ENCODE data around the gene MNAT1.

Gene MNAT1

DNA sequence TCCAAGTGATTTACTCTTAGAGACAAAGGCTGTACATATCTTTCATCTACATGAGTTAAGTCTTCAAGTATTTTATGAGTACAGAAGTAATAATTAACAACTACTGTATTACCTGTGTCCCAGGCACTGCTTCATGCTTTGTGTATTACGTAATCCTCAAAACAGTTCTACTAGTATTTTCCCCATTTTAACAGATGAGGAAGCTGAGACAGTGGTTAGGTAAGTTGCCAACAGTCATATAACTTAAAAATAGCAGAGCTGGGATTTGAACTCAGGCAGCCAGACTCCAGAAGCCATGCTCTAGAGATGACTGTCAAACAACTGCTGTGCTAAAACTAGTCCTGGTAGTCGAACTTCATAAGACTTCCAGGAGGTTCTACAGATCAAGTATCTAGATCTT, 235.6 kb downstream of the MNAT1 start:
- no peaks in the 10 kb centered on the region for H3K9me3 ChIP-seq (ENCODE audit: insufficient read depth, low read depth, low read length)
- H3K27me3 ChIP-seq (ENCODE audit: insufficient read depth, low read length): no peaks in the 10 kb centered on the region
- H3K4me3 ChIP-seq (ENCODE audit: low read length): no peak overlapping the region
- H3K27ac ChIP-seq (ENCODE audit: low read depth, low read length): no peak overlapping the region
- 95% methylated on average over 2 of the region's 2 CpGs for WGBS
- H3K36me3 ChIP-seq (ENCODE audit: insufficient read depth, low read length): peaks cover 18% of the 10 kb centered on the region
- H3K4me1 ChIP-seq (ENCODE audit: insufficient read depth, low read length): no peaks in the 10 kb centered on the region
- no peak overlapping the region for H3K9ac ChIP-seq (ENCODE audit: low read depth, low read length)

DNA sequence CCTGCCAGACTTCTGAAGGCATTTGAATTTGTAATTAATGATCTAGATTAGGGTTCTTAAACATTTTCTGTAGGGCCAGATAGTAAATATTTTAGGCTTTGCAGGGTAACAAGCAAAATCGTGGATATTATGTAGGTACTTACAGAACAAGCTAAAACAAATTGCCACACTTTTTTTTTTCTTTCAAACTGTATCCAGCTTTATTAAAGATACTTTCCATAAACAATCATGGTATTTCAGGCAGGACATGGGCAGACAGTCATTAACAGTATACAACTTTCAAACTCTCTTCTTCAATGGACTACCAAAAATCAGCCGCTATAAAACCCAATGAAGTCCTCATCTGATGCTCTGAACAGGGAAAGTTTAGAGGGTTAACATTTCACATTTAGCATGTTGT, 236.7 kb downstream of the MNAT1 start:
- Histone ChIP-seq H3K27ac (ENCODE audit: low read depth, low read length) (no peak overlapping the region), H3K36me3 (ENCODE audit: insufficient read depth, low read length) (peaks cover 29% of the 10 kb centered on the region), H3K4me1 (ENCODE audit: insufficient read depth, low read length) (no peaks in the 10 kb centered on the region), H3K9me3 (ENCODE audit: insufficient read depth, low read depth, low read length) (no peaks in the 10 kb centered on the region), H3K27me3 (ENCODE audit: insufficient read depth, low read length) (no peaks in the 10 kb centered on the region), H3K9ac (ENCODE audit: low read depth, low read length) (no peak overlapping the region), H3K4me3 (ENCODE audit: low read length) (no peak overlapping the region)
- WGBS: 42% methylated on average over 2 of the region's 2 CpGs

DNA sequence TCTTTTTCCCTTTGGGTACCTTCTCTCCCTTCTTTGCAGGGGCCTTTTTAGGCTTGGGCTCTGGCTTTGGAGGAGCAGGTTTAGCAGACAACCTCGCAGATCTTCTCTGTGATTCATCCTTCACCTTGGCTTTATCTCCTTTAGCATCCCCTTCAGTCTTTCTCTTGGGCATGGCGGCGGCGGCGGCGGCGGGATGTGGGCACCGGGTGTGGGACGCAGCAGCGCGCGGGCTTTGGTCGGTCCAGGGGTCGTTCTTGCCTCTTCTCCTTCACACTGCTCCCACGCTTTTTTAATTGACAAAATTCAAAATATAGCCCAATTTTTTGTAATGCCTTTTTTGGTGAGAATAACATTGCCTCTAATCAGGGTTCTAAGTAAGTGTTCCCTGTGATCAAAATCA, 237.7 kb downstream of the MNAT1 start:
- H3K36me3 ChIP-seq (ENCODE audit: insufficient read depth, low read length): peaks cover 39% of the 10 kb centered on the region
- no peak overlapping the region for H3K9ac ChIP-seq (ENCODE audit: low read depth, low read length)
- no peak overlapping the region for H3K4me3 ChIP-seq (ENCODE audit: low read length)
- H3K4me1 ChIP-seq (ENCODE audit: insufficient read depth, low read length): no peaks in the 10 kb centered on the region
- no peak overlapping the region for H3K27ac ChIP-seq (ENCODE audit: low read depth, low read length)
- WGBS: 97% methylated on average over 14 of the region's 15 CpGs
- no peaks in the 10 kb centered on the region for H3K27me3 ChIP-seq (ENCODE audit: insufficient read depth, low read length)
- H3K9me3 ChIP-seq (ENCODE audit: insufficient read depth, low read depth, low read length): no peaks in the 10 kb centered on the region

DNA sequence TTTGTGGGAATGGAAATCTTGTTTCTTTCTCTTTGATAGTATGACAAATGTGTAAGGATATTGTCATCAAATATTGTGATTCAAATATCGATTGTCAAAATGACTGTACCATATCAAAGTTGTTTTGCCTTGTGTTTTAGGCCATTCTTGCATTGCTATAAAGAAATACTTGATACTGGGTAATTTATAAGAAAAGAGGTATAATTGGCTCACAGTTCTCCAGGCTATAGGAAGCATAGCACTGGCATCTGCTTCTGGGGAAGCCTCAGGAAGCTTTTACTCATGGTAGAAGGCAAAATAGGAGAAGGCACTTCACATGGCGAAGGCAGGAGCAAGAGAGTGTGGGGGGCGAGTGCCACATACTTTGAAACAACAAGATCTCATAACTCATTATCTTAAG, 238.5 kb downstream of the MNAT1 start:
- H3K27ac ChIP-seq (ENCODE audit: low read depth, low read length): no peak overlapping the region
- no peaks in the 10 kb centered on the region for H3K9me3 ChIP-seq (ENCODE audit: insufficient read depth, low read depth, low read length)
- 92% methylated on average over 3 of the region's 3 CpGs for WGBS
- peaks cover 45% of the 10 kb centered on the region for H3K36me3 ChIP-seq (ENCODE audit: insufficient read depth, low read length)
- H3K9ac ChIP-seq (ENCODE audit: low read depth, low read length): no peak overlapping the region
- H3K27me3 ChIP-seq (ENCODE audit: insufficient read depth, low read length): no peaks in the 10 kb centered on the region
- 0 out of 2 replicates have a peak, but pooled peaks cover under 1% of the 10 kb centered on the region for H3K4me1 ChIP-seq (ENCODE audit: insufficient read depth, low read length)
- H3K4me3 ChIP-seq (ENCODE audit: low read length): no peak overlapping the region

DNA sequence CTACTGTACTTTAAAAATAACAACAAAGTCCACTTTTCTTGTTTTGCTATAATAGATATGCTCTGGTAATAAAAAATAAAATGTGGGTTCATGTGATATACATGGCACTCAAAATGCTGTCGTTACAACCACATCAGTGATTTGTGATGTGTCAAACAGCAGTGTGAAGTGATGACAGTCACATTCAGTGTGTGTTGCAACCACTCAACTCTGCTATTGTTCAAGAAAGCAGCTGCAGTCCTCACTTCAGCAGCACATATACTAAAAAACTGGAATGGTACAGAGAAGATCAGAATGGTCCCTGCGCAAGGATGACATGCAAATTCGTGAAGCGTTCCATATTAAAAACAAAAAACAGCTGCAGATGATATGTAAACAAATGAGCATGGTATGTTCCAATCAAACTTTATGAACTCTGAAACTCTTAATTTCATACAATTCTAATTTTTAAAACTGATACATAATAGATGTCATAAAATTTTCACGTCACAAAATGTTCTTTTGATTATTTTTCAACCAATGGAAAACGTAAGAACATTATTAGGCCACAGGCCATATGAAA, 239.6 kb downstream of the MNAT1 start:
- H3K27me3 ChIP-seq (ENCODE audit: insufficient read depth, low read length): no peaks in the 10 kb centered on the region
- no peak overlapping the region for H3K4me3 ChIP-seq (ENCODE audit: low read length)
- WGBS: 97% methylated on average over 6 of the region's 6 CpGs
- H3K9ac ChIP-seq (ENCODE audit: low read depth, low read length): no peak overlapping the region
- H3K27ac ChIP-seq (ENCODE audit: low read depth, low read length): no peak overlapping the region
- 0 out of 2 replicates have a peak, but pooled peaks cover 3% of the 10 kb centered on the region for H3K4me1 ChIP-seq (ENCODE audit: insufficient read depth, low read length)
- peaks cover 56% of the 10 kb centered on the region for H3K36me3 ChIP-seq (ENCODE audit: insufficient read depth, low read length)
- H3K9me3 ChIP-seq (ENCODE audit: insufficient read depth, low read depth, low read length): no peaks in the 10 kb centered on the region

DNA sequence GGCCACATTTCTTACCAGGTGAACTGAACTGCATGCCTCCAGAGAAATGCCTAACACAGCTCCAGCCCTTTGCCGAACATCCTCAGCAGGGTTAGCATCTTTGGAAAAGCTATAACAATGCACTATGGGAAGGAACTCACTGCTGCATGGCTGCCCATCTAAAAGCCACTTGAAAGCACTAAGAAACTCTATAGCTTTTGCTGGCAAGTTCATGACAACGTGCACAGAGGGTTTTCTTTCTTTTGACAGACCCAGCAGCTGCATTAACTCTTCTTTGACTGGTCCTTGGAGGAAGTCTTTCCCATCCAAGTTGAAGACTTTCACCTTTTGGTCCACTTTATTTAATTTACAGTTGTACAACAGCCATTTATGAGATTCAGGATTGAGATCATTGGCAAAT, 241.0 kb downstream of the MNAT1 start:
- 85% methylated on average over 2 of the region's 2 CpGs for WGBS
- Histone ChIP-seq H3K4me3 (ENCODE audit: low read length) (no peak overlapping the region), H3K9me3 (ENCODE audit: insufficient read depth, low read depth, low read length) (no peaks in the 10 kb centered on the region), H3K36me3 (ENCODE audit: insufficient read depth, low read length) (peaks cover 60% of the 10 kb centered on the region), H3K27me3 (ENCODE audit: insufficient read depth, low read length) (no peaks in the 10 kb centered on the region), H3K4me1 (ENCODE audit: insufficient read depth, low read length) (peaks cover 7% of the 10 kb centered on the region; the same call in 1 of the 2 replicates), H3K27ac (ENCODE audit: low read depth, low read length) (no peak overlapping the region), H3K9ac (ENCODE audit: low read depth, low read length) (no peak overlapping the region)

DNA sequence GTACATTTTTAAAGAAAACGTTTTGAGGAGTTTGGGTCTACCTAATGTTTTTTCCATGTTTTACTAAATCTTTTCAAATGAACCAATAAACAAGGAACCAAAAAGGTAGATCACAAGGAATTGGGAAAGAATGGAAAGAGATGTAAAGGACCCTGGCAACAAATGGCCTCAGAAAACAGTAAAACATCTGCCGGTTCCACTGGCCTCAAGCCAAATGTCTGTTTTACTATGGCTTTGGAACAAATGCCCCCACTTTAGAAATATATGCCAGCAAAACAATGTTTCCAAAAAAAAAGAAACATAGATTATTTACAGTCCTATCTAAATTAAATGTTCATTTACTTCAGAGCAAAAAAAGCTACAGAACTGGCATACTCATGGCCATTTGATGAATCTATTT, 243.3 kb downstream of the MNAT1 start:
- Histone ChIP-seq H3K4me3 (ENCODE audit: low read length) (no peak overlapping the region), H3K27ac (ENCODE audit: low read depth, low read length) (no peak overlapping the region), H3K4me1 (ENCODE audit: insufficient read depth, low read length) (peaks cover 13% of the 10 kb centered on the region), H3K36me3 (ENCODE audit: insufficient read depth, low read length) (peaks cover 60% of the 10 kb centered on the region), H3K9me3 (ENCODE audit: insufficient read depth, low read depth, low read length) (no peaks in the 10 kb centered on the region), H3K9ac (ENCODE audit: low read depth, low read length) (no peak overlapping the region), H3K27me3 (ENCODE audit: insufficient read depth, low read length) (no peaks in the 10 kb centered on the region)
- 84% methylated on average over 2 of the region's 2 CpGs for WGBS

DNA sequence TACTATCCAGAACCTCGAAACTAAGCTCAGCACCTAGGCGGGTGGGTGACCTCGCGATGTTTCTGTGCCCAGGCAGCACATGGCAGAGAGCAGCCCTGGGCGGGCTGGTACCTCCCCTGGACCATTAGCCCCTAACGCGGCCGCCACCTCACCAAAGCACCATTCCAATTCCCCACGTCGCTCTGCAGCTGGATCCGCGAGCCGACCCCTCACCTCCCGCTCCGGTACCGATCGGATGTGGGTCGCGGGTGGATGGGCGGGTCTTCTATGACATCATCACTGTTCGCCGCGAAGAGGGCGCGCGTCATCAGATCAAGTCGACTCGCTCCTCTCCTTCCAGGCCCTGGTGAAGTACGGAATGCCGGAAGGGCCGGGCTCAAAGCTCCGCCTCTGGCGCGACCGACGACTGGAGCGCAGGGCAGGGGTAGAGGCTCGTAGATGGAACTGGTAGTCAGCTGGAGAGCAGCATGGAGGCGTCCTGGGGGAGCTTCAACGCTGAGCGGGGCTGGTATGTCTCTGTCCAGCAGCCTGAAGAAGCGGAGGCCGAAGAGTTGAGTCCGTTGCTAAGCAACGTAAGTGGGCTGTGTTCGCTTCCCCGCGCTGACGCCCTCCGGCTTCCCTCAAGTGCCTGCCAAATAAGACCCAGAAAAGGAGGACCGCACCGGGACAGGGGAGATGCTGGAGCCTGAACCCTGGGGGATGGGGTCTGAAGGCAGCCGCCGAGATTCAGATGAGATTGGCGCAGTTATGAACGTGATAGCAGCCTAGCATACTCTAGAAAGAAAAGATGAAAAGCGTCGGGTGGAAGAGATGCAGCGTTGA, 246.5 kb downstream of the MNAT1 start, which contains the start of the genes SLC38A6 and TRMT5:
TSS of gene SLC38A6 (plus strand) at position 435 of the 822 bp plus-strand sequence. CDS start at position 468, 33 bp downstream.
TSS of gene TRMT5 (minus strand) at position 269 of the 822 bp plus-strand sequence. CDS start at position 163, 106 bp downstream.
- H3K4me1 ChIP-seq (ENCODE audit: insufficient read depth, low read length): peaks cover 13% of the 10 kb centered on the region
- under 1% methylated on average over 59 of the region's 59 CpGs for WGBS
- peaks cover 49% of the 10 kb centered on the region for H3K36me3 ChIP-seq (ENCODE audit: insufficient read depth, low read length)
- H3K4me3 ChIP-seq (ENCODE audit: low read length): peak within 1 kb of the TSS; percentile 95
- peak within 1 kb of the TSS; percentile 95 for H3K9ac ChIP-seq (ENCODE audit: low read depth, low read length)
- H3K9me3 ChIP-seq (ENCODE audit: insufficient read depth, low read depth, low read length): no peaks in the 10 kb centered on the region
- no peaks in the 10 kb centered on the region for H3K27me3 ChIP-seq (ENCODE audit: insufficient read depth, low read length)
- H3K27ac ChIP-seq (ENCODE audit: low read depth, low read length): peak within 1 kb of the TSS; percentile 76

DNA sequence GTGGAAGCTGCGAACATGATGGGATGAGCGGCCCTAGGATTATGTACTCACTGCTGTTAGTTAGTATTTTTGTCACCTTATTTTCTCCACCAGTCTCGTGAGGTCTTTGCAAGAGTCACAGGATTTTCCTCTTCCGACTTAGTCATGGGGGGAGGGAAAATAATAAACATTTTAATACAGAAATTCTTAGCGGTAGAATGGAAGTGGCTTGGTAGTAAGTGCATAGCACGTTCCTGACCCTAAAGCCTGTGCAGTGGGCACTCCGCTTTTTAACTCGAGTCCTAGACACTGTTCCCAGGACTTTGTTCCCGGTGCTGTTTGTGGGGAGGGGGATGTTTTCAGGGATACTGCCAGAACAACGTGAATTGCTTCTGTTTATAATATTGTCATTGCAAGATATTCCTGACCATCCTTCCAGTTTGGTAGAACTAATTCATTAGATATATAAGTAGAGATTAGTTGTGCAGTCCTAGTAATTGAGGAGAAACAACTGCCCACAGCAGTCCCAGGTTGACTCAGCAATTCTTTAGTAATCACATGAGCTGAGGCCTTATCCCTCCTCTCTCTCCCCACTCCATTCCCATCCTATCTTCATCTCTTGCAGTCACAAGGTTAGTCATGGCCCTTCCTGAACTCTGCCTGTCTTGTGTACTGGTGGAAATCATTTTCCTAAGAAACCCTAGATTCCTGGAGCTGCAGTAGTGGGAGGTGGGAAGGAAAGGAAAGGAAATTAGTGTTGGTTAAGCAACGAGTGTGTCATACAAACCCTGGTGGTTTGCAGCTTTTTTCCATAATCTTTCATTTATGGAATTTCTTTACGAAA, 247.3 kb downstream of the MNAT1 start:
- Histone ChIP-seq H3K4me1 (ENCODE audit: insufficient read depth, low read length) (peaks cover 13% of the 10 kb centered on the region), H3K27me3 (ENCODE audit: insufficient read depth, low read length) (no peaks in the 10 kb centered on the region), H3K36me3 (ENCODE audit: insufficient read depth, low read length) (peaks cover 49% of the 10 kb centered on the region), H3K4me3 (ENCODE audit: low read length) (peak overlapping the region; percentile 95), H3K9ac (ENCODE audit: low read depth, low read length) (peak overlapping the region; percentile 95), H3K27ac (ENCODE audit: low read depth, low read length) (no peak overlapping the region), H3K9me3 (ENCODE audit: insufficient read depth, low read depth, low read length) (no peaks in the 10 kb centered on the region)
- 19% methylated on average over 9 of the region's 12 CpGs for WGBS

DNA sequence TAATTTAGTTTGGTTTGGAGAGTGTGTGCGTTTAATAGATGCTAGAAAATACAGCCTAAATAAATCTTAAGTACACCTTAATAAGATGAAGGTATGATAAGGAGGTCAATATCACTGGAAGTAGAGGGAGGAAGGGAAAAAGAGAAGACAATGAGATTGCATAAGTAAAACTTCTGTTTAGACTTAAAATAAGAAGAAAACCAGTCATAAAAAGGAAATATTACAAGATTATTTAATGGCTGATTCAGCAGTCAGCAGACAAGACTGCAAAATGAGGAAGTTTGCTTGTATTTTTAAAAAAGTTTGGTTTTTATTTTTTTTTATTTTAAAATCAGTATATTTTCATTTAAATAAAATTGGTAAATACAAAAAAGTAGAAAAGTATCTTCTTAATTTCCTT, 249.6 kb downstream of the MNAT1 start:
- no CpG with 5 or more reads among the region's 1 CpG for WGBS
- Histone ChIP-seq H3K4me1 (ENCODE audit: insufficient read depth, low read length) (peaks cover 11% of the 10 kb centered on the region), H3K27me3 (ENCODE audit: insufficient read depth, low read length) (no peaks in the 10 kb centered on the region), H3K9me3 (ENCODE audit: insufficient read depth, low read depth, low read length) (no peaks in the 10 kb centered on the region), H3K9ac (ENCODE audit: low read depth, low read length) (no peak overlapping the region), H3K27ac (ENCODE audit: low read depth, low read length) (no peak overlapping the region), H3K4me3 (ENCODE audit: low read length) (no peak overlapping the region), H3K36me3 (ENCODE audit: insufficient read depth, low read length) (peaks cover 33% of the 10 kb centered on the region)

DNA sequence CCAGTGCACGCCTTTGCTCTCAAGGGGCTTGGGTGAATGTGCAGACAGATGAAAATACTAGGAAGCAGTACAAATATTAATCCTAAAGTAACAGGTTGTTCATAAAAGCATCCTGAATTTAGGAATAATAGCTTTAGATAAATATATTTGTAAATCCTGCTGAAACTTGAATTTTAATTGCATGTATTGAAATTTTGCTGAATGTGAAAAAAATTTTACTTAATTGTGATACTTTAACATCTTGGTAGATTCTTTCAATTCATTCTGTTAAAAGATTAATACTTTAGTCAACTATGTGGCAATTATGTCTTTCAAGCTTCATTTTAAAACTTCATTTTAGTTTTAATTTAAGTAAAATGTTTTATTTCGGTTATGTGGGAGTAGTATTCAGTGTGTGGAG, 251.9 kb downstream of the MNAT1 start:
- Histone ChIP-seq H3K9me3 (ENCODE audit: insufficient read depth, low read depth, low read length) (no peaks in the 10 kb centered on the region), H3K4me3 (ENCODE audit: low read length) (no peak overlapping the region), H3K36me3 (ENCODE audit: insufficient read depth, low read length) (peaks cover 34% of the 10 kb centered on the region), H3K27me3 (ENCODE audit: insufficient read depth, low read length) (no peaks in the 10 kb centered on the region), H3K27ac (ENCODE audit: low read depth, low read length) (no peak overlapping the region), H3K9ac (ENCODE audit: low read depth, low read length) (no peak overlapping the region), H3K4me1 (ENCODE audit: insufficient read depth, low read length) (peaks cover 6% of the 10 kb centered on the region)
- 93% methylated on average over 2 of the region's 2 CpGs for WGBS

Data from HUES64 (cell line).